GM19240 (cell line): ENCODE measurements around the gene CDK4.
"Not testable (repeated sequence)": the region's sequence is repeated elsewhere in the genome, so short reads cannot be mapped to it uniquely, and the experiment has no call there.

Experiments
- DNase-seq: peaks from one replicate; pipeline ENCODE4 v3.0.0; 2011; ENCODE audit warnings: low spot score; ENCODE audit not compliant: insufficient read length

The CDK4 gene

DNA sequence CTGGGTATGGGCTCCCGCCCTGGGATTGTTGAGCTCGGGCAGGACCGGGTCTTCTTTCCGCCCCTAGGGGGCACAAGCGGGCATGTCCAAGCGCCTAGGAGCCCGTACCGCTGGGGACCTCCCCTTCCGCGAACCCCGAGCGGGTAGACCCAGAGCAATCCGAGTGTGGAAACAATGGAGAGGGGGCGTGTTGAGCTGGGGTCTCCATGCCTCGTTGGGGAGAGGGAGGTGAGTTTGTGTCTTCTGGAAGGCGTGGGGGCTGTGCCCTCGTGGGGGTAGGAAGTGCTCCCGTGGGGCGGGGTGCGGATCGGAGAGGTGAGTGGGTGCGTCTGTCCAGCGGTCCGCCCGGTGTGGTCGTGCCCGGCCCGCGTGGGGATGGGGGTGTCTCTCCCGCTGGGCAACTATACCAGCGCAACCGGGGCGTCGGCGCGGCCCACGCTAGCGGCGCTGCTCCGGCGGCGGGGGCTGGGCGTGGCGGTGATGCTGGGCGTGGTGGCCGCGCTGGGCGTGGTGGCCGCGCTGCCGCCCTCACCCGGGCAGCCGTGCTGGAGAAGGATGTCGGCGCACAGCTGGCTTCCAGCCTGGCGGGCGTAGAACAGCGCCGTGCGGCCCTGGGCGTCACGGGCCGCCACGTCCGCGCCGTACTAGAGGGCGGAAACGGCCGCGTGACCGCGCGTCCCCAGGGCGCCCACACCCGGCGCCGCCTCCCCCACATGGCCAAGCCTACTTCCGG lies 25.8 kb downstream of the CDK4 start:
- no peak for DNase-seq

DNA sequence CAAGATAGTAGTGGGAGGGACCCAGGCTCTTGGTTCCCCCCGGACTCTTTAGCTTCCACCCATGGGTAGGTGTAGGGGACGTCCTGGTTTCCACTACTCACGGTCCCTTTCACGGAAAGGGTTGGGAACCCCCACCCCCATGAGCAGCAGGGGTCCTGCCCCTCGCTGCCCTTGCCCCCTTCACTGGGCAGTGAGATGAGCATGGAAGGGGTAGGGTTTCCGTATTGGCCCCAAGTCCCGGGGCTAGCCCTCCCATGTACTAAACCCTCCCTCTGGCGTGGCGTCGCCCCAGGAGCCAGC lies 26.3 kb downstream of the CDK4 start:
- no peak for DNase-seq

DNA sequence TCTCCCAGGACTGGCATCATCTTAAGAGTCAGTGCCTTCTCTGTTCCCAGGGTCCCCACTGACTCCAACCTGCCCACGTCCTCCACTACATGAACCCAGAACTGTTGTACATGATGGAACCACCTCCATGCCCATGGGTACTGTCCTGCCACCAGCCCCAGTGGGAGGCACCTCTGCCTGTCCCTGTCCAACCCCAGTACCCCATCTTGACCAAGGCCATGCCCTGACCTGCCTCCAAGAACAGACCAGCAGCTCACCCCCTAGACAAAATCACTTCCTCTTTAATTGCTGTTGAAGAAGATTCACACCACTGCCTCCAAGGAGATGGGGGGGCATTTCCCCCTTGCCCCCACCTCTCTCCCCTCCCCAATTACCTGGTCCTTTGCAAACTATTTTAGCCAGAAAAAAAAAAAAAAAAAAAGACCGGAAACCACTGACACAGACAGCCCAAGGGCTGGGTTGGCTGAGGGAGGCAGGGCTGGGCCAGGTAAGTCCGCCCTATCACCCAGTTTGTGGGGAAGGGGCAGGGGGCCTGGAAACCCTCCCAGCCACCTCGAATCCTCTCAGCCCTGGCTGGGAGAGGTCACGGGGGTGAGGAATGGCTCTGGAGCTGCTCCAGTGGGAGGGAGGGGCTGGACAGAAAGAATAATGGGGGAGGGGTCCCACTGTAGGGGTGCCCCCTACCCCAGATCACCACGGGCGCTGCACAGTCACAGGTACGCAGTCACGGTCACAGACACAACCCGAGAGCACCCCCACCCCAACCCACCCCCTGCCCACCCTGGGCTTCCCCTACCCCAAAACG lies 27.0 kb downstream of the CDK4 start:
- DNase-seq, result no peak

DNA sequence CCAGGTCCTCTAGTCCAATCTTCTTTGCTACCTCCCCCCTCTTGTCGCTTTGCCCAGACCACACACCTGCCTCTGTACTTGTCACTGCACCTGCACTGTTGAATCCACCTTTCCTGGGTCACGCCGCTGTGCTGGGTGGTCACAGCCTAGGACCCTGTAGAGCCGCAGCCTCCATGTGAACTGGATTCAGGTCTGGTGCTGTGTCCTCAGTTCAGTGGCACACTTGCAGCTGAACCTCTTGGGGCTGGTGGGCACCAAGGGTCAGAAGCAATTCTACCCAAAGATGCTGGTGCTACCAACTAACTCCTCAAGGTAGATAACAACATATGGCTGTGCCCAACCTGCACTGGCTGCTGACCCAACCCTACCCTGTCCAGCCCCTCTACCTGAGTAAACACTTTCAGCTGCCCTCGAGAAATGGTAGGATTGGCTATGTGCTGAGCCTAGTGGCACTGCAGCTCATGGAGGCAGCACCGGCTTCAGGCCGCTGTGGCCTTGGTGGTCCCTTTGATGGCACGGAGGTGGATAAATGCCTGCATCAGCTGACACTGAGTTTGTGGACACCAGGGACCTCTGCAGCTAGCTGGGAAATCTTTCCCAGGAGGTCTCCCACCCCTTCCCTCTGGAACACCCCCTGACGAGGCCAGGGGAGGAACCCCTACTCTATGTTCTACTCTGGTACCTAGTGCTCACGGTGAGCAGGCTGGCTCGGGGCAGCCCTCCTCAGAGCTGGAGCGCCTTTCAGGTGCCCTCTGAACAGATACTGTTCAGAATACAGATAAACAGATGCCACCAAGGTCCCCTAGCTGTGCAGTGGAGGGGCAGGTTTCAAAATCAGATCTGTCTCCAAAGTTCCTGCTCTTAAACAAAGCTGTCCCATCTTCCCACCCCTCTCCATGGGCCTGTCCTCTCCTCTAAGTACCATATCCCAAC lies 27.8 kb downstream of the CDK4 start:
- no peak for DNase-seq

DNA sequence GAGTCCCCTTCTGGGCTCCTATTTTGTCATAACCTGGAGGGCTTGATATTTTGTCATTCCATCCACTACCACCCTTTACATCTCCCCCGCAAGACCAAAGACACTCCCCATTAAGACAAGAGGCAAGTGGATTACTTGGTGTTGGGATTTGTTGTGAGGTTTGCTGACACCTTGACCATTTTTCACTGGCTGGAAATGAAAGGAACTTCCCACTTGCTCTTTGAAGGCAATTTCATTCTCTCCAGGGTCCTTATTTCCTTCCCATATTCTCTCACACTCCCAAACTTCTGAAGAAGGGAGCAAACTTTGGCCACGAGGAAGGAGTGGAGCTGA lies 28.5 kb downstream of the CDK4 start:
- DNase-seq, result no peak

DNA sequence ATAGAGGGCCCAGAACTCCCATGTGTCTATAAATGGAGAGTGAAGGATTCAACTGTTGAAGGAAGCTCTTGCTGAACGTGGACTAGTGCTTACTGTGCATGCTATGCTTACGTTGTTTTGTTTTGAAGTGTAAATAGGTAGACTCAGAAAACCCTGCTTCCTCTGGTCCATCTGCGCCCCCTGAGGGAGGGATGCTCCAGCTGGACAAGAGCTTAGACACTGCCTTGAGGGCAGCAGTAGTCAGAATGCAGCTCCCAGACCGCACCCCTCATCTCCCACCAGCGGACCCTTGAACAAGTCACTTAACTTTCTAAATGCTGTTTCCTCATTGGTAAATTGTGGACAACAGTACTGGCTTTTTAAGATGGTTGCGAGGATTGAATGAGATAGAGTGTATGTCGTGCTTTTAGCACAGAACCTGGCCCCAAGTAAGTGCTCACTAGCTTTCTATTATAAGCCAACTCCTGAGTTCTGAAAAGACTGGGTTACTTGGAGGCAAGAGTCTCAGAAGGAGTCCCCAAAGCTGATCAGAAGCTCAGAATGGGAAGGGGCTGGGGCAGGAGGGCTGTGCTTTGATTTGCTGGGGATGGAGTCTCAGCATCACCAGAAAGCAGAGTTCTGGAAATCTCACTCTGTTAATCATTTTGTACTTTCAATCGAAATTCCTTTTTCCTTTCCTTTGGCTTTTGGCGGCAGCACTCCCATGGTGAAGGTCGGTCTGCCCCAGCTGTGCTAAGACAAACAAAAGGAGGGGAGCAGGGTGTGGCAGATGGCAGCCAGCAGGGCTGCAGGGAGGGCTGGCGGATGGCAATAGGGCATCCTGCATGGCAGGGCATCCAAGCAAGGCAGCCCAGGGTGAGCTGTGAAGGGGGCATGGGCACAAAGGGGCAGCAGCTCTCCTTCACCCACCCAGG lies 29.1 kb downstream of the CDK4 start:
- DNase-seq, result no peak

DNA sequence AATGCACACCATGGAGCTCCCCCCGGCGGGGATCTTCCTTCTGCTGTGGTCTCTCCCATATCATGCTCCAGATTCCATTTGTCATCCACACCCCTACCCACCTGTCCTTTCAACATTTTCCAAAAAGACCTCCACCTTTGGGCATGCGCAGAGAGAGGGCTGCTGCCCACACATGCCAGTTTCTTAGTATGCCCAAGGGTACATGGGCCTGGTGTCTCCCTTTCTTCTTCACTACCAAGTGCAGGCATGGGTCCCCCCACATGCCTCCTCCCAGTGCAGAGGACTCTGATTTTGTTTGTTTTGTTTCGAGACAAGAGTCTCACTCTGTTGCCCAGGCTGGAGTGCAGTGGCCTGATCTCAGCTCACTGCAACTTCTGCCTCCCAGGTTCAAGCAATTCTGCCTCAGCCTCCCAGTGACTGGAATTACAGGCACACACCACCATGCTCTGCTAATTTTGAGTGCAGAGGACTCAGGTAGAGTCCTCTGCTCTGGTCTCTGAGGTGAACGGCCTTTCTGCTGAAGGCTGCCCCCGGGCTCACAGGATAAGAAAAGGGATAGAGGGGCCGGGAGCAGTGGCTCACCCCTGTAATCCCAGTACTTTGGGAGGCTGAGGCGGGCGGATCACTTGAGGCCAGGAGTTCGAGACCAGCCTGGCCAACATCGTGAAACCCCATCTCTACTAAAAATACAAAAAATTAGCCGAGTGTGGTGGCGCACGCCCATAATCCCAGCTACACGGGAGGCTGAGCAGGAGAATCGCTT lies 30.1 kb downstream of the CDK4 start:
- DNase-seq, result not testable (repeated sequence)

DNA sequence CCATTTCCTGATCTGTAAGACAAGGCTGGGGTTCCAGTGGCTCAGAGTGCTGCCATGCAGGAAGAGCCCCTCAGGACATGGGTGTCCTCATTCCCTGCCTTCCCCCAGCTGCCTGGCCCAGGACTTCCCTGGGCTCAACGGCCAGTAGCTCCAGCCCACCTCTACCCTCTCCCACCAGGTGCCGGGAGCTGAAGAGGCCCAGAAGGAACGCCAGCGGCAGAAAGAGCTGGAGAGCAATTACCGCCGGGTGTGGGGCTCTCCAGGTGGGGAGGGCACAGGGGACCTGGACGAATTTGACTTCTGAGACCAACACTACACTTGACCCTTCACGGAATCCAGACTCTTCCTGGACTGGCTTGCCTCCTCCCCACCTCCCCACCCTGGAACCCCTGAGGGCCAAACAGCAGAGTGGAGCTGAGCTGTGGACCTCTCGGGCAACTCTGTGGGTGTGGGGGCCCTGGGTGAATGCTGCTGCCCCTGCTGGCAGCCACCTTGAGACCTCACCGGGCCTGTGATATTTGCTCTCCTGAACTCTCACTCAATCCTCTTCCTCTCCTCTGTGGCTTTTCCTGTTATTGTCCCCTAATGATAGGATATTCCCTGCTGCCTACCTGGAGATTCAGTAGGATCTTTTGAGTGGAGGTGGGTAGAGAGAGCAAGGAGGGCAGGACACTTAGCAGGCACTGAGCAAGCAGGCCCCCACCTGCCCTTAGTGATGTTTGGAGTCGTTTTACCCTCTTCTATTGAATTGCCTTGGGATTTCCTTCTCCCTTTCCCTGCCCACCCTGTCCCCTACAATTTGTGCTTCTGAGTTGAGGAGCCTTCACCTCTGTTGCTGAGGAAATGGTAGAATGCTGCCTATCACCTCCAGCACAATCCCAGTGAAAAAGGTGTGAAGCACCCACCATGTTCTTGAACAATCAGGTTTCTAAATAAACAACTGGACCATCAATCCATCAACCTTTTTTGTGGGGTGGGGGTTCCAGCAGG lies 31.2 kb downstream of the CDK4 start:
- DNase-seq, result no peak

DNA sequence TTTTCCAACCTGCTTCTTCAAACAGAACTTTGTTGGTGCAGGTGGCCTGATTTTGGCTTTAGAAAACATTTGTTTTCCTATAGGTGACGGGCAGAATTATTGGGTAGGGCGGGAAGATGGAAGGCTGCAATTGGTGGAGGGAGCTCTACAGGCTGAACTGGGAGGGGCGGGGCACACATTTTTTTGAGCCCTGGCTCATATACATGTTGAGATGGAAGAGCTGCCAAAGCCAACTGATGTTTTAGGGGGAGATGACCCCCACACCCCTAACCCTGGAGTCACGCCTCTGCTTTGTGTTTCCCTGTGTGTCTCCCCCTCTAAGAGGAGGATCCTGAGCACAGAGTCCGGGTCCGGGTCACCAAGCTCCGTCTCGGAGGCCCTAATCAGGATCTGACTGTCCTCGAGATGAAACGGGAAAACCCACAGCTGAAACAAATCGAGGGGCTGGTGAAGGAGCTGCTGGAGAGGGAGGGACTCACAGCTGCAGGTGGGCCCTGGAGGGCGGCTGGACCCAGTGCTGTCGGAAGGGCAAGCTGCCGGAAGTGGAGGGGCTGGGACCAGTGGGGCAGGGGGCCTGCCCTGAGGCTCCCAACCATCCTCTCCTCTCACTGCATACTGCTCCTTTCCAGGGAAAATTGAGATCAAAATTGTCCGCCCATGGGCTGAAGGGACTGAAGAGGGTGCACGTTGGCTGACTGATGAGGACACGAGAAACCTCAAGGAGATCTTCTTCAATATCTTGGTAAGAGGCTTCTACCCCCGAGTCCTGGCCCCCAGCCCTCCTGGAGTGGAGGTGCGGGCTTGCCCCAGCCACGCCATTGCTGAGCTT lies 32.1 kb downstream of the CDK4 start:
- no peak for DNase-seq

DNA sequence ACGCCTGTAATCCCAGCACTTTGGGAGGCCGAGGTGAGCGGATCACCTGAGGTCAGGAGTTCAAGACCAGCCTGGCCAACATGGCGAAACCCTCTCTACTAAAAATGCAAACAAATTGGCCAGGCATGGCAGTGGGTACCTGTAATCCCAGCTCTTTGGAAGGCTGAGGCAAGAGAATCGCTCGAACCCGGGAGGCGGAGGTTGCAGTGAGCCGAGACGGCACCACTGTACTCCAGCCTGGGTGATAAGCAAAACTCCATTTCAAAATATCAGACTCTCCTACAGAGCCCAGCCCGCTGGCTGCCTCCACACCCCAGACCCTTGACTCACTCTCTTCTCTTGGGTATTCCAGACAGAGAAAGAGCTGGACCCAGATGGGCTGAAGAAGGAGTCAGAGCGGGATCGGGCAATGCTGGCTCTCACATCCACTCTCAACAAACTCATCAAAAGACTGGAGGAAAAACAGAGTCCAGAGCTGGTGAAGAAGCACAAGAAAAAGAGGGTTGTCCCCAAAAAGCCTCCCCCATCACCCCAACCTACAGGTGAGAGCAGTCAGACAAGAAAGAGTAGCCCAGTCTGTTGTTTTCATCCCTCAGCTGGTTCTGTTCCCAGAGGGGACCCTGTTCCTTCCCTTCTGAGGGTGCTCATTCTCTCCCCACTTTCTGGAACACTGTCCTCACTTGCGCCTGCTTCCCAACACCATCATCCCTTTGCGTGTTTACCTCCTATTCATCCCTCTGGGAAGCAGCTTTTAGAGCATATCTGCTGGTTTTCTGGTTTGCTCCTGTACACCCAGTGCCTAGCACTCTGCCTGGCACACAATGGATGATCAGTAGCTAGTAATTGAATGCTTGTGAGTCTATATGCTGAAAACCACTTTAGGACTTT lies 33.2 kb downstream of the CDK4 start:
- no peak for DNase-seq

DNA sequence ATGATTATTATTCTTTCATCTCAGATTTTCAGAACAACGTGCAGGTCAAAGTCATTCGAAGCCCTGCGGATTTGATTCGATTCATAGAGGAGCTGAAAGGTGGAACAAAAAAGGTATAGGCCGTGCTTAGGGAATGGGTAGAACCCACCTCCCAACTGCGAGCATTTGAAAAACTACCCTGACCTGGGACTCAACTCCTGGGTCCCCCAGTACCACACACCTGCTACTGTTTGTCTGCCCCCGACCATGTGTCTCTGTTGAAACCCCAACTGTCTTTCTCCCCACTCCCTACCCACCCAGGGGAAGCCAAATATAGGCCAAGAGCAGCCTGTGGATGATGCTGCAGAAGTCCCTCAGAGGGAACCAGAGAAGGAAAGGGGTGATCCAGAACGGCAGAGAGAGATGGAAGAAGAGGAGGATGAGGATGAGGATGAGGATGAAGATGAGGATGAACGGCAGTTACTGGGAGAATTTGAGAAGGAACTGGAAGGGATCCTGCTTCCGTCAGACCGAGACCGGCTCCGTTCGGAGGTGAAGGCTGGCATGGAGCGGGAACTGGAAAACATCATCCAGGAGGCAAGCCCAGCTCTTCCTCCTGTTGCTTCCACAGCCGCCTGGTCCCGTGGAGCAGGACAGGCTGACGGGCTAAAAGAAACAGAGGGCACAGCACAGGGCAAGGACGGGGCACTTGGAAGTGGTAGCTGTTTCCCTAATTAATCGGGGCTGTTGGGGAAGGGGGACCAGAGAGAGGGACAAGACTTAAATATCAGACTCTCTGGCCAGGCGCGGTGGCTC lies 34.1 kb downstream of the CDK4 start:
- DNase-seq, result no peak

DNA sequence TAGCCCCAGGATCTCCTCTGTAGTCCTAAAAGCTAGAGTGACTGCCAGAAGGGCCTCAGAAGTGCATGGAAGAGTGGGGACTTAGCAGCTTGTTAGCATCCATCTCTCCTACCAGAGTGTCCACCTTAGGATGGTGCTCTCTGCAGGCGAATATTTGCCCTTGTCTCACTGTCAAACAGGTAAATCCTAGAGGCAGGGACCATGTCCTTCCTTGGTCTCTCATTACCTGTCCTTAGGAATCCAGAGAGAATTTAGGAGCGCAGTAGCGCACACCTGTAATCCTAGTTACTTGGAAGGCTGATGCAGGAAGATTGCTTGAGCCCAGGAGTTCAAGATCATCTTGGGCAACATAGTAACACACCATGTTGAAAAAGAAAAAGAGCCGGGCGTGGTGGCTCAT lies 35.0 kb downstream of the CDK4 start:
- DNase-seq, result no peak

DNA sequence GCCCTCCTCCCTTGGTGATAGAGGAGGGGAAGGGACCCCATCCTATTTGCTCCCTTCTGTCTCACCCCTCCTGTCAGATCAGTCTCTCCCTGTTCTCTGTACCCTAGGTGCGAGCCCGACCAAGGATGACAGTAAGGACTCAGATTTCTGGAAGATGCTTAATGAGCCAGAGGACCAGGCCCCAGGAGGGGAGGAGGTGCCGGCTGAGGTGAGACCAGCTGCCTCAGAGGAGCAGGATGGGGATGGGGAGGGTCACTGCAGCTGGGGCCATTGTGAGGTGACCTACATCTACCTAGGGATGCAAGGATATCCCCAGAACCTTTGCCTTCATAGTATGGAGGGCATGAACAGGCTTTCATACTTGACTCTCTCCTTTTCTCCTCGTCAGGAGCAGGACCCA lies 35.8 kb downstream of the CDK4 start:
- no peak for DNase-seq

DNA sequence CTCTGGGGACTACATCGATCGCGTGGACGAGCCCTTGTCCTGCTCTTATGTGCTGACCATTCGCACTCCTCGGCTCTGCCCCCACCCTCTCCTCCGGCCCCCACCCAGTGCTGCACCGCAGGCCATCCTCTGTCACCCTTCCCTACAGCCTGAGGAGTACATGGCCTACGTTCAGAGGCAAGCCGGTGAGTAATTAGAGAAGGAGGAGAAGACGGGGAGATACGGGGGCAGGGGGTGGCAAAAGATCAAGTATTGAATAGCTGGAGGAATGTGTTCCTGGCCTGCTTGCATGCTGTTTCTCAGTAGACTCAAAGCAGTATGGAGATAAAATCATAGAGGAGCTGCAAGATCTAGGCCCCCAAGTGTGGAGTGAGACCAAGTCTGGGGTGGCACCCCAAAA lies 36.3 kb downstream of the CDK4 start:
- DNase-seq, result no peak

DNA sequence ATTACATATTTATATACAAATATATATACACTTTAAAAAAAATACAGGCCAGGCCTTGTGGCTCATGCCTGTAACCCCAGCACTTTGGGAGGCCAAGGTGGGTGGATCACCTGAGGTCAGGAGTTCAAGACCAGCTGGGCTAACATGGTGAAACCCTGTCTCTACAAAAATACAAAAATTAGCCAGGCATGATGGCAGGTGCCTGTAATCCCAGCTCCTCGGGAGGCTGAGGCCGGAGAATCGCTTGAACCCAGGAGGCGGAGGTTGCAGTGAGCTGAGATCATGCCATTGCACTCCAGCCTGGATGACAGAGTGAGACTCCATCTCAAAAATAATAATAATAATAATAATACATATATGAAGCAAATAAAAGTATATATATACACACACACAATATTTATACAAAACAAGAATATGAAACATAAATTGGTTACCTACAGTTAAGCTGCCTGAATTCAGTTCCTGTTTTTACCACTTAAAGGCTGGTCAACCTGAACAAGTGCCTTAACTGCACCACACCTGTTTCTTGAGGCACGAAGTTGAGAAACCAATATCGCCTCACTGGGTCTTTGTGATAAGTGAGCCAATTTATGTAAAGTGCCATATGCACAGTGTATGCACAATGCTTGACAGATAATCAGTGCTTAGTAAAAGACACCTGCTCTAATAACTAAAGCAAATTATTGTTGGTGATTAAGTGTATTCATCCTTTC lies 36.9 kb downstream of the CDK4 start:
- not testable (repeated sequence) for DNase-seq

DNA sequence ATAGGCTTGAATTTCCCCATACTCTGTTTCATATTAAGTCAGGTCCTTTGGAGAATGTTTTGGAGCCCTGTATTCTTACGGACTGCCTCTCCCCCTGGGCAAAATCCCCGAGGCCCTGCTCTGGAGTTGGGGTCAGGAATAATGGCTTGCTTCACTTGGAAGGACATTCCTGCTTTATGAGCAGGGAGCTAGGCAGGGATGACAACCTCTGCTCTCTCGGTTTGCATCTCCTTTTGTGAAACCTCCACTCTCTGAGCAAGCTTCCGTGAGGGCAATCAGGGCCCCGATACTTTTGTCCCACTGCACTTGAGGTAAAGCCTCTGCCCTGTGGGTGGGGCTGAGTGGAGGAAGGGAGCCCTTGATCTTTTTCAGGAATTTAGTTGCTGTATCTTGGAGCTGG lies 38.9 kb downstream of the CDK4 start:
- DNase-seq, result no peak
